GM12878 (cell line): ENCODE results near the gene MARCHF6. TPM values are rescaled to one million over a fixed set of nuclear protein-coding genes. Genes with fewer than 3 reads are reported as not detected.

Experiments
- ATAC-seq: fragments of 200-7000 bp; cut with Tn5 transposase; 3 replicates; pipeline ENCODE4 v1.9.1; 2020; ENCODE audit warnings: mild to moderate bottlenecking, moderate library complexity
- BruUV-seq: library from RNA; stranded (reverse); fragments of 400-500 nt; replicated peaks from 2 replicates; lab custom pipeline; 2021; lab: Mats Ljungman, UMichigan
- CTCF ChIA-PET: fragments of 300-600 bp; sonication (Branson Sonifier 250); formaldehyde crosslinking; extraction: SDS; loops from one replicate; lab custom pipeline; 2021; ENCODE audit warnings: inconsistent platforms; lab: Yijun Ruan, JAX
- POLR2A ChIA-PET: fragments of 350-600 bp; formaldehyde crosslinking; extraction: SDS; loops from one replicate; lab custom pipeline; 2021; ENCODE audit warnings: inconsistent platforms; lab: Charles Lee
- RAD21 ChIA-PET: fragments of 300-600 bp; sonication (Branson Sonifier 250); formaldehyde crosslinking; loops from one replicate; lab custom pipeline; 2023; ENCODE audit warnings: antibody characterized with exemption; ENCODE audit not compliant: unreplicated experiment; lab: Charles Lee
- SMC1A ChIA-PET: fragments of 300-600 bp; sonication (Branson Sonifier 250); formaldehyde crosslinking; loops from one replicate; lab custom pipeline; 2023; ENCODE audit not compliant: unreplicated experiment, uncharacterized antibody; lab: Charles Lee
- DNase-seq: peaks from one replicate; pipeline ENCODE4 v3.0.0-alpha.2; 2011; ENCODE audit warnings: low read depth, low spot score
- FAIRE-seq: peaks from 3 replicates; lab custom pipeline; 2011; peaks lifted over from hg19 to GRCh38; lab: Jason Lieb, UNC
- H2AFZ ChIP-seq: 2 replicates; pipeline ENCODE4 v1.6.0; 2011; ENCODE audit warnings: low read depth, low read length, control low read depth; ENCODE audit not compliant: control insufficient read depth
- H3K27ac ChIP-seq: 2 replicates; pipeline ENCODE4 v1.5.1; 2011; ENCODE audit warnings: control low read depth; ENCODE audit not compliant: control insufficient read depth, insufficient read depth
- H3K27me3 ChIP-seq, 2 experiments: replicated peaks in 1 of 2; 2 replicates each; pipeline versions ENCODE4 v1.6.0 to v1.6.1; 2011; ENCODE audit warnings: low read length in 1 of 2; ENCODE audit not compliant: control insufficient read depth in 2 of 2, insufficient read depth in 2 of 2
- H3K36me3 ChIP-seq, 2 experiments: 2 replicates each; pipeline ENCODE4 v1.5.1; 2011; ENCODE audit warnings: low read length in 1 of 2; ENCODE audit not compliant: control insufficient read depth in 2 of 2, insufficient read depth in 2 of 2
- H3K4me1 ChIP-seq: 2 replicates; pipeline ENCODE4 v1.6.1; 2011; ENCODE audit warnings: mild to moderate bottlenecking, low read length, moderate library complexity, mixed read lengths; ENCODE audit not compliant: control insufficient read depth, insufficient read depth
- H3K4me2 ChIP-seq: 2 replicates; pipeline ENCODE4 v1.6.0; 2011; ENCODE audit warnings: control low read depth; ENCODE audit not compliant: control insufficient read depth, insufficient read depth
- H3K4me3 ChIP-seq: fragments of 200-600 bp; sonication (generic); 2 replicates; pipeline ENCODE4 v1.5.1; 2016
- H3K79me2 ChIP-seq: 2 replicates; pipeline ENCODE4 v1.6.0; 2011; ENCODE audit warnings: low read length; ENCODE audit not compliant: control insufficient read depth, insufficient read depth
- H3K9ac ChIP-seq: 2 replicates; pipeline ENCODE4 v1.8.0; 2011; ENCODE audit warnings: low read length, control low read depth, mixed read lengths; ENCODE audit not compliant: control insufficient read depth, insufficient read depth
- H3K9me3 ChIP-seq: replicated peaks from 3 replicates; pipeline ENCODE4 v1.5.1; 2011; ENCODE audit warnings: mild to moderate bottlenecking, low read length; ENCODE audit not compliant: control insufficient read depth, insufficient read depth
- H4K20me1 ChIP-seq: 2 replicates; pipeline ENCODE4 v1.6.0; 2011; ENCODE audit not compliant: control insufficient read depth, insufficient read depth
- ATF7 ChIP-seq: fragments of 450-650 bp; IDR thresholded peaks from 2 replicates; pipeline ENCODE4 v1.6.1; 2016; ENCODE audit warnings: low read depth, mild to moderate bottlenecking
- CEBPB ChIP-seq, 2 experiments: fragments of 150-350 bp in 1 of 2; IDR thresholded peaks; 2 replicates each; pipeline ENCODE4 v1.6.1; 2012 to 2014; ENCODE audit warnings: low read depth in 2 of 2, low read length in 2 of 2, borderline replicate concordance in 1 of 2, inconsistent platforms in 1 of 2
- LARP7 ChIP-seq: fragments of 450-650 bp; IDR thresholded peaks from 2 replicates; pipeline ENCODE4 v1.6.1; 2017; ENCODE audit warnings: mild to moderate bottlenecking
- SMAD5 ChIP-seq: IDR thresholded peaks from 2 replicates; pipeline ENCODE4 v1.6.1; 2016; ENCODE audit warnings: antibody characterized with exemption, low read depth
- USF1 ChIP-seq: IDR thresholded peaks from 2 replicates; pipeline ENCODE4 v1.6.1; 2011; ENCODE audit warnings: borderline replicate concordance, low read depth, mild to moderate bottlenecking, moderate library complexity, mixed read lengths, low read length; ENCODE audit not compliant: insufficient read depth; ENCODE audit errors: extremely low read length
- ZNF217 ChIP-seq: fragments of 450-650 bp; IDR thresholded peaks from 2 replicates; pipeline ENCODE4 v1.6.1; 2017; ENCODE audit warnings: antibody characterized with exemption, mild to moderate bottlenecking
- whole genome bisulfite sequencing: methylation state at CpG from one replicate; pipeline ENCODE4 v1.1.6; 2016; ENCODE audit warnings: low lambda C conversion rate; ENCODE audit not compliant: insufficient replicate concordance, insufficient coverage; ENCODE audit errors: missing lambda C conversion rate; 5-methylcytosine and 5-hydroxymethylcytosine counted together
- in situ Hi-C: fragments of 300-500 bp; cut with MboI; formaldehyde crosslinking; loops from 9 replicates; pipeline ENCODE4 v1.14.3; 2018; ENCODE audit warnings: mixed read lengths
- intact Hi-C: fragments of 100-400 bp; cut with micrococcal nuclease; formaldehyde crosslinking; loops from one replicate; pipeline ENCODE4 v1.14.2; 2022; ENCODE audit not compliant: unreplicated experiment
- polyA plus RNA-seq, 11 experiments: library from polyadenylated mRNA; depleted of rRNA in 4 of 11; unstranded in 6 of 11; stranded (reverse) in 5 of 11; fragments of >200 nt; fragmentation: Nextera tagmentation in 4 of 11; fragmentation: Illumina TruSeq in 1 of 11; extraction: Ambion mirVana in 4 of 11; extraction: Trizol in 1 of 11; gene quantifications; 1 replicate in 1 of 11; 2 replicates in 10 of 11; pipeline versions ENCODE4 v1.2.1 to v1.2.3, GENCODE V29; 2011 to 2016; ENCODE audit warnings: inconsistent platforms in 2 of 11, missing spikeins in 2 of 11, low read depth in 1 of 11
- total RNA-seq, 4 experiments: library from RNA; depleted of rRNA in 3 of 4; stranded (reverse); fragments of >200 nt in 3 of 4; fragmentation: Illumina TruSeq in 1 of 4; extraction: Trizol in 1 of 4; gene quantifications; 2 replicates each; pipeline versions ENCODE4 v1.2.1 to v1.2.3, GENCODE V29; 2013 to 2021

The MARCHF6 gene
- total and polyA plus RNA-seq, 10 of the 15 experiments (the other 5 are each of a cell fraction or from before 2014, with no cell fraction given): 39.1 to 172 (median 61.0) TPM

- Histone ChIP-seq H4K20me1 (no peaks in the 10 kb centered on the region), H3K4me3 (no peak overlapping the region), H3K36me3 (peaks cover 0 to 2% of the 10 kb centered on the region in 2 experiments; a peak in 1 of 4 replicates), H3K9ac (no peak overlapping the region), H3K27me3 (no peaks in the 10 kb centered on the region), H3K9me3 (peaks cover 5% of the 10 kb centered on the region; the same call in 2 of the 3 replicates), H3K4me2 (no peak overlapping the region), H3K4me1 (peaks cover 4% of the 10 kb centered on the region), H3K27ac (no peak overlapping the region), H3K79me2 (peaks cover 95% of the 10 kb centered on the region), H2AFZ (no peak overlapping the region)
- SMC1A ChIA-PET: interaction anchor here (0.6 to 2.1 kb wide), 10 partner anchors 8 to 468 kb away, joined by 3 to 6 read pairs (median 3); partner anchors contain the start of gene MARCHF6
- POLR2A ChIA-PET: interaction anchor here (1.0 to 1.6 kb wide), 2 partner anchors 10 to 13 kb away, joined by 3 to 4 read pairs; no protein-coding TSS in a partner anchor
- DNase-seq (no peak), ATAC-seq (no peak), FAIRE-seq (no peak)
- TF ChIP-seq CEBPB (IDR thresholded peaks at IDR 0.05; ENCODE audit: borderline replicate concordance in 1 of 2, low read depth in 2 of 2, low read length in 2 of 2): no peak
- TF ChIP-seq LARP7: no peak
- no peak for TF ChIP-seq USF1
- no peak for TF ChIP-seq ZNF217
- TF ChIP-seq ATF7: no peak
- TF ChIP-seq SMAD5: no peak
- RAD21 ChIA-PET: interaction anchor here (0.6 kb wide), 1 partner anchor 225 kb away, joined by 4 read pairs; no protein-coding TSS in a partner anchor
- in situ Hi-C loops: no loop called here
- WGBS: 100% methylated on average over 1 of the region's 1 CpG
- CTCF ChIA-PET: interaction anchor here (0.9 to 1.7 kb wide), 9 partner anchors 8 to 260 kb away, joined by 3 to 10 read pairs (median 4); no protein-coding TSS in a partner anchor
- intact Hi-C loops: no loop called here
- BruUV-seq: no TSS peak
Observed at GRCh38 chr5:10367579-10367978, 14.1 kb downstream of the MARCHF6 start.
